ENCODE data around the gene NEUROD4.

DNA sequence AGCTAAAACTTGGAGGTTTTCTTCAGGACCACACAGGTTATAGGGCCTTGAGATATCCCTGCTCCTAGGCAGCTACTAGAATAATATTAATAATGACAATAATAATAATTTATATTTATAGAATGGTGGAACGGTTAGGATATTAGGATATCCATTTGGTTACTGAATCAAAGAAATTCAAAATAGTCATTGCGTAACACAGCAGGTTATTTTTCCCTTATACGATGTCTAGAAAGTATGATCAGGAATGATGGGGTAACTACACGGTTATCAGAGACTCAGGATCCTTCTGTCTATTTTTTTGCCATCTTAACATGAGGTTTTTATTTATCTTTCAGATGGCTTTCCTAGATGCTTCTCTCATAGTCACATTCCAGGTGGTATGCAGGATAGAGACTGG is 39.0 kb downstream of the NEUROD4 start:
- TF ChIP-seq CTCF (IDR thresholded peaks at IDR 0.05; ENCODE audit: low read depth, low read length) (no peak), EZH2phosphoT487 (IDR thresholded peaks at IDR 0.05; ENCODE audit: low read depth) (no peak)
